GM21717 (cell line): ENCODE data around the gene FKBP5.
A peak's percentile ranks its signal among the peaks of the same experiment; 100 is the strongest.
"Not testable (repeated sequence)": the region's sequence is repeated elsewhere in the genome, so short reads cannot be mapped to it uniquely, and the experiment has no call there.

Experiments used
- ATAC-seq: cut with Tn5 transposase; IDR thresholded peaks from one replicate; pipeline ENCODE4 v1.9.1; 2021; ENCODE audit warnings: mild to moderate bottlenecking, moderate library complexity; ENCODE audit not compliant: unreplicated experiment

Gene FKBP5

GRCh38 chr6:35724059-35724458 is 35.3 kb upstream of the FKBP5 start:
- no peak for ATAC-seq

- ATAC-seq: no peak
Measured at GRCh38 chr6:35723587-35723986, 34.9 kb upstream of the FKBP5 start.

DNA sequence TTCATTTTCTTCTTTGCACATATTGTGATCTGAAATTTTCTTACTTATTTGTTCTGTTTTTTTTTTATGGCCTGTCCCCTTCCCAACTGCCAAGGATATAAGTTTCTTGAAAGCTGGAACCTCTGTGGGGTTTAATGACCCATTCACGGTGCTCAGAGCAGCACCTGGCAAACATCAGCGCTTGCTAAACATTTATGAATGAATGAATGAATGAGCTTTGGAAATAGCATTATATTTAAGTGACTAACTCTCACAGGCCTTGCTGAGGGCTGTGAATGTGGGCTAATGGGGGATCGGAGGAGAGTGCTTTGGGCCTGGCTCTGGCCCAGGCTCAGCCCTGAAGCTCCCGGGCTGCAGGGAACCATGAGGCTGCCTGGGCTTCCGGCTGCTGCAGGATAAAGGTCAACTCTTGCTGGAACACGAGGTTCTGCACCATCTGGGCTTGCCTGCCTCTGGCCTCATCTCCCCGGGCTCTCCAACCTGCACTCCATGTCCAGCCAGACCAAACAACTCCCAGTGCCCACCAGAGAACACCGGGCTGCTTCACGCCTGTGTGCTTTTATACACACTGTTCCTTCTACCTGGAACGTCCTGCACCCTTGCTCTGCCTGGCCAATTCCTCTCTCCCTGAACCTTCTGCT is 33.5 kb upstream of the FKBP5 start:
- ATAC-seq: no peak

- ATAC-seq: peak; percentile 52
Measured at GRCh38 chr6:35719830-35720733, 31.4 kb upstream of the FKBP5 start.

DNA sequence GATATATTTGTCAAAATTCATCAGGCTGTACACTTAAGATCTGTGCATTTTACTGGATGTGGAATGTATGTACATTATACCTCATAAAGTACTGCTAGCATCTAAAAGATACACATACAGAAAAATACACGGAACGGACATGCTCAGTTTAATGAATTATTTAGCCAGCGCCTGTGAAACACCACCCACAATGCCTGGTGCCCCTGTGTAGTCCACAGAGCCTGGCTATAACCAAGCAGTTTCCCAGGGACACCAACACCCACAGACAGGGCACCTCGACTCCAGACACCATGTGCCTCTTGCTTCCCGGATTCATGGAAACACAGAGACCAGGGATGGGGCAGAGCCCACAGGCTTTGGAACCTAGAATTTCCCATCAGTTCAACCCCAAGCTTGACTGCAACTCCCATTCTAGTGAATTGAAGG is 30.7 kb upstream of the FKBP5 start:
- ATAC-seq: peak; percentile 11

DNA sequence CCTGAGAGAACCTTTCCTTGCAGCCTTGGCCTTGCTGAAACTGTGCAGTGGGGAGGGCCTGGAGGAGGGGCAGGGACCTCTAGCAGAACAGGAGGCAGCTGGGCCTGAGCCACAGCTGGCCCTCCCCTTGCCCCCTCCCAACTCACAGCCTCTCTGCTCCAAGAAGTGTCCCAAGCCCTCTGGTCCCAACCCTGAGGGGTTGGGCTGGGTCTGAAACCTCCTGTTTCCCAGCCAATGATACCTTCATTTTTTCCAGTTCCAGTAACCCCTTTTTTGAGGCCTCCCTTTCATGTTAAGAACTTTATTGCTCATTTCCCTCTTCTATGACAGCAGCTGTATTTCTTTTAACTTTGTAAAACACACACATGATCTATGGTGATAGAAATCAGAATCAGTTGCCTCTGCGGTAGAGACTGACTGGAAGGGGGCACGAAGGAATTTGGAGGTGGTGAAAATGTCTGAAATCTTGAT is 30.2 kb upstream of the FKBP5 start:
- ATAC-seq: no peak

DNA sequence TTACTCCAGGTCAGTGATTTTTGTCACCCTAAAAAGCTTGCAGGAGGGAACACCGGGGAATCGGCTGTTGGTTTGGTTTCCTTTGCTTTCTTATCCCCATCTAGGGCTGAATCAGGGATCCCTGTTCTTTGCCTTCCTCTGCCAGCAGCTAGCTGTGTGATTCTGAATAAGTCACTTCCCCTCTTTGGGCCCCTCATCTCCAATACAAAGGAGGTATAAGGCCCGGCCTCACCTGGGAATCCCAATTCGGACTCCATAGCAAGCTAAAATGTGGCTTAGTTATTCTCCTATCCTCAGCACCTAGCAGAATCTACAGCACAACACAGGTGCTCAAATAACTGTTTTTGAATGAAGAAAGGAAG is 29.6 kb upstream of the FKBP5 start:
- no peak for ATAC-seq

GRCh38 chr6:35717449-35718374 is 29.0 kb upstream of the FKBP5 start:
- ATAC-seq: no peak

GRCh38 chr6:35716798-35717197 is 28.1 kb upstream of the FKBP5 start:
- ATAC-seq: no peak

- ATAC-seq: no peak
Measured at GRCh38 chr6:35713006-35713767, 24.5 kb upstream of the FKBP5 start.

DNA sequence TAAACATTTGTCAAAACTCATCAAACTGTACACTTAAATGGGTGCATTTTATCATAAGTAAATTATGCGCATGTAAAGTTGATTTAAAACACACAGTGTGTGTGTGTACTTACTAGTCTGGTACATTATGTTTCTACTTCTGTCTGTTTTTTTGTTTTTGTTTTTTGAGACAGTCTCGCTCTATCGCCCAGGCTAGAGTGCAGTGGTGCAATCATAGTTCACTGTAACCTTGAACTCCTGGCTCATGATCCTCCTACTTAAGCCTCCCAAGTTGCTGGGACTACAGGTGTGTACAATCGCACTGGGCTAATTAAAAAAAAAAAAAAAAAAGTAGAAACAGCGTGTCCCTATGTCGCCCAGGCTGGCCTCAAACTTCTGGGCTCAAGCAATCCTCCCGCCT is 23.0 kb upstream of the FKBP5 start:
- no peak for ATAC-seq

DNA sequence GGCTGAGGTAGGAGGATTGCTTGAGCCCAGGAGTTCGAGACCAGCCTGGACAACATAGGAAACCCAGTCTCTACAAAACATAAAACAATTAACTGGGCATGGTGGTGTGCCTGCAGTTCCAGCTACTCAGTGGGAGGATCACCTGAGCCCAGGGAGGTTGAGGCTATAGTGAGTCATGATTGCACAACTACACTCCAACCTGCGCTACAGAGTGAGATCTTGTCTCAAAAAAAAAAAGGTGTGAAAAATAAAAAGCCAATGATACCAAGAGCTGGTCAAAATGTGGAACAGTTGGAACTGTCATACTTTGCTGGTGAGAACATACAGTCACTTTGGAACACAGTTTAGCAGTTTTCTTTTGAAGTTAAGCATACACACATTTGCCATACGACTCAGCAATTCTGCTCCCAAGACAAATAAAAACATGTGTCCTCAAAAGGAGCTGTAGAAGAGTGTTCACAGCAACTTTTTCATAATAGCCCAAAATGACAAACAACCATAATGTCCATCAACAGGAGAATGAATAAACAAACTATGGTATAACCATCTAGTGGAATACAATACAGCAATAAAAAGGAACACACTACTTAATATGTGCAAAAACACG is 21.6 kb upstream of the FKBP5 start:
- ATAC-seq: no peak

DNA sequence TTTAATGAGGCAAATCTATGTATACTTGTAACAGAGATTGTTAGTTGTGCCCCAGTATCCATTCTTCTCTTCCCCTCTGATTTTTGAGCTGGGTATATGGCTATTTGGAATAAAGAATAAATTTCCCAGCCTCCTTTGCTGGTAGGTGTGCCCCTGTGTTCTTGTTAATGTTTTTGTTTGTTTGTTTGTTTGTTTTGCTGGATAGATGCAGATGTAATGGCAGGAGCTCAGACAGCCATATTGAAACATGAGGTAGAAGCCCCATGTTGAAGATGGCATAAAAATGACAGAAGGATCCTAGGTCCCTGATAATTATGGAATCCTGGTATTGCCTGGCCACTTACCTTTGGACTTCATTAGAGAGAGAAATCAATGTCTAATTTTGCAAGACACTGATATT is 19.9 kb upstream of the FKBP5 start:
- no peak for ATAC-seq

- no peak for ATAC-seq
Measured at GRCh38 chr6:35707714-35708407, 19.1 kb upstream of the FKBP5 start.

DNA sequence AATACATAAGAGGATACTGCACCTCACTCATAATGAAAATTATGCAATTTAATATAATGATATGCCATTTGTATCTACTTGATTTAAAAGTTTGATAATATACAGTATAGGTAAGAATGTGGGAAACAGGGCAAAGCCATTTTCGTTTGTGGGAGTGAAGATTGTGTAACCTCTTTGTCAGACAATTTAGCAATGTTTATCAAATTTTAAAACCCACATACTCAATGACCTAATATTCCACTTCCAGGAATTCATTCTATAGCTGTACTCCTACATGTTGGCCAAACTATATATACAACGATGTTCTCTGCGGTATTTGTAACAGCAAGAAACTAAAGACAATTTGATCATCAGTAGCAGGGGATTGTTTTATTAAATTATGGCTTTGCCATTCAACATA is 17.8 kb upstream of the FKBP5 start:
- no peak for ATAC-seq

DNA sequence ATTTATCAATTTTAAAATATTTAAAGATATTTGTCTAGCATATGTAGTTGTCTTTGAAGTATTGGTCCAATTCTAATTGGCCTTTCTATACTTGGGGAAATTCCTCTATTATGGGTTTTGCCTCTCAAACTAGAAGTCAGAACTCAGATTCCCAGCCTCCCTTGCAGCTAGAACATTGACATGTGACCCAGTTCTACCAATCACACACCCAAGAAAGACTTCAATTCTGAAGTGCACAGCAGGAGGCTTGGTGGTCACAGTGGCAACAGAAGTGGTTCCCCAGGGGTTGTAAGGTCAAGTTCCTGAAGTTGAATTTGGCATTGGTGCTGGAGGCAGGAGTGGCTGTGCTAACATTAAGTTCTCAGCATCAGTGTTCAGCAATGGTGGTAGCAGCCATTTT is 14.8 kb upstream of the FKBP5 start:
- ATAC-seq: no peak

DNA sequence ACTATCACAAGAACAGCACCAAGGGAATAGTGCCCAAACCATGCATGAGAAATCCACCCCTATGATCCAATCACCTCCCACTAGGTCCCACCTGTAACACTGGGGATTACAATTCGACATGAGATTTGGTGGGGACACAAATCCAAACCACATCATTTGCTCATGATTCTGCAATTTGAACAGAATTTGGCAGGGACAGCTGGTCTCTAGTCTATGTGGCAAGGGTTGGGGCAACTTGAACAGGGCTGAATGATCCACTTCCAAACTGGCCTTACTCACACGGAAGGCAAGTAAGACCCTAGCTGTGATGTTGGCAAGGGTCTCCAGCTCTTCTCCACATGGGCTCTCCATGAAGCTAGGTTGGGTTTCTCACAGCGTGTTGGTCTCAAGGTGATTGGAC is 10.1 kb upstream of the FKBP5 start:
- ATAC-seq: no peak

- ATAC-seq: not testable (repeated sequence)
Measured at GRCh38 chr6:35698430-35698829, 9.7 kb upstream of the FKBP5 start.

DNA sequence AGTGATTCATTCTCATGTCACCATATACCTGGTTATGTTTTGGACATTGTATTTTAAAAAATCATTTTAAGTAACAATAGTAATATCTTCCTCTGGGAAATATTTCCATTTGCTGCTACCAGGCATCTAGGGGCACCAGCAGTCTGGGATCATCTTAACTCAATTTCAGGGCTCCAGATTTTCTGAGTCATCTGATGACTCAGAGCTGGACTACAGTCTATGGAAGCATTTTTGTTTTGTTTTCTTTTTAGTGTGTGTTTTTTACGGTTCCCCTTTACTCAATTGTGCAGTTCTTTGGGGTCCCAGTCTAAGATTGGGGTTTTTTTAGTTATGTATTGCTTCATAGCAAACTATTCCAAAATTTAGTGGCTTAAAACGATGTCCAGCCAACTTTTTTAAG is 5.7 kb upstream of the FKBP5 start:
- ATAC-seq: no peak
